Heart right ventricle (tissue), 16 donors: ENCODE measurements around the gene HPS1. TPM values are rescaled to one million over a fixed set of nuclear protein-coding genes. Genes with fewer than 3 reads are reported as not detected.

ENCODE experiments used
- ATAC-seq, 8 donors: fragments of 200-7000 bp; cut with Tn5 transposase; one replicate each; pipeline ENCODE4 v1.9.1; 2020; ENCODE audit warnings: mild to moderate bottlenecking in 8 of 8, moderate library complexity in 8 of 8, moderate number of reproducible peaks in 1 of 8
- DNase-seq, 2 donors: peaks; one replicate each; pipeline ENCODE4 v3.0.0-alpha.2; 2020
- H3K27ac ChIP-seq, 10 donors: fragments of 200-600 bp; sonication (generic) in 2 of 10; one replicate each; pipeline versions ENCODE4 v1.5.0 to v1.8.0; 2020 to 2022; ENCODE audit warnings: mild to moderate bottlenecking in 3 of 10
- H3K27me3 ChIP-seq, 7 donors: fragments of 200-600 bp; one replicate each; pipeline ENCODE4 v1.8.0; 2021 to 2022; ENCODE audit warnings: mild to moderate bottlenecking in 2 of 7
- H3K36me3 ChIP-seq, 9 donors: fragments of 200-600 bp; sonication (generic) in 1 of 9; one replicate each; pipeline versions ENCODE4 v1.5.0 to v1.8.0; 2020 to 2022; ENCODE audit warnings: mild to moderate bottlenecking in 2 of 9
- H3K4me1 ChIP-seq, 9 donors: fragments of 200-600 bp; sonication (generic) in 1 of 9; one replicate each; pipeline versions ENCODE4 v1.5.0 to v1.8.0; 2020 to 2022; ENCODE audit warnings: mild to moderate bottlenecking in 4 of 9
- H3K4me3 ChIP-seq, 10 donors: fragments of 200-600 bp; sonication (generic) in 2 of 10; one replicate each; pipeline versions ENCODE4 v1.5.0 to v1.8.0; 2020 to 2022; ENCODE audit warnings: mild to moderate bottlenecking in 7 of 10, moderate library complexity in 2 of 10
- H3K9me3 ChIP-seq, 11 donors: fragments of 200-600 bp in 10 of 11; sonication (generic) in 2 of 11; one replicate each; pipeline versions ENCODE4 v1.5.0 to v1.8.0; 2013 to 2022; ENCODE audit warnings: mild to moderate bottlenecking in 2 of 11, control low read depth in 1 of 11, moderate library complexity in 1 of 11
- WGBS, 2 donors: extraction: QIAGEN DNeasy Blood & Tissue Kit; methylation state at CpG; one replicate each; pipeline ENCODE4 v1.1.7; 2013; ENCODE audit warnings: inconsistent platforms in 1 of 2; 5-methylcytosine and 5-hydroxymethylcytosine counted together
- intact Hi-C, 10 donors: fragments of 100-400 bp; cut with DNase I; formaldehyde crosslinking; loops; one replicate each; pipeline versions ENCODE4 v1.11.1 to v1.14.2; 2022
- polyA plus RNA-seq, 2 donors: library from polyadenylated mRNA; stranded (reverse); fragments of 200-250 nt; gene quantifications; one replicate each; pipeline ENCODE4 v1.2.3, GENCODE V29; 2013
- total RNA-seq, 10 donors: library from RNA; stranded (reverse); fragmentation: NEBNext Ultra II Directional in 3 of 10; extraction: Animal tissue kit (Norgen Biotek cat#: 25700) in 3 of 10; gene quantifications; one replicate each; pipeline versions ENCODE4 v1.2.1 to v1.2.4, GENCODE V29; 2021 to 2023
- TF ChIP-seq, protein P1 (sequence below), 9 donors: fragments of 200-600 bp; sonication (generic) in 2 of 9; IDR thresholded peaks; one replicate each; pipeline versions ENCODE4 v1.5.0 to v1.8.0; 2021 to 2022; ENCODE audit warnings: antibody characterized with exemption in 9 of 9, mild to moderate bottlenecking in 5 of 9, moderate library complexity in 1 of 9
- donor health status: Arrhythmogenic right ventricular cardiomyopathy.
- donor health status: ischemic (EF 13 %, LVEDD 7.1; RV severe dilation, severe dysfunction).
- donor health status: healthy with polysubstance abuse.
- donor health status: DM: no; HTN: yes; CAD: no.
- donor health status: DM: no; HTN: no; CAD: no.
- donor health status: ischemic (EF 25% LVEDD 6.9; RV normal size, moderate dysfunction).
- donor health status: ischemic (EF 25% LVEDD 5.7; RV mildly dilated, moderate dysfunction).
- donor health status: healthy.
- donor health status: DM: yes; HTN: yes; CAD: no.
- donor health status: Ischemic cardiomyopathy.
- donor health status: ischemic (EF 35%, LVEDD 5.7; RV mildly dilated, moderate dysfunction).
- donor health status: nonischemic (EF 11% LVEDD 7.7; RV severe dilation, severe dysfunction).
- donor health status: DM: yes; HTN: yes; CAD: no.
- donor health status: PGD.
- donor health status: ischemic (EF 29% LVEDD 5.4; RV normal size, mild dysfunction).
- donor health status: nonischemic (EF 23%, LVEDD 6.1; RV moderate dilation, normal function).

HPS1 gene
- total and polyA plus RNA-seq, 12 donors: 21.2 to 54.3 (median 33.4) TPM

DNA sequence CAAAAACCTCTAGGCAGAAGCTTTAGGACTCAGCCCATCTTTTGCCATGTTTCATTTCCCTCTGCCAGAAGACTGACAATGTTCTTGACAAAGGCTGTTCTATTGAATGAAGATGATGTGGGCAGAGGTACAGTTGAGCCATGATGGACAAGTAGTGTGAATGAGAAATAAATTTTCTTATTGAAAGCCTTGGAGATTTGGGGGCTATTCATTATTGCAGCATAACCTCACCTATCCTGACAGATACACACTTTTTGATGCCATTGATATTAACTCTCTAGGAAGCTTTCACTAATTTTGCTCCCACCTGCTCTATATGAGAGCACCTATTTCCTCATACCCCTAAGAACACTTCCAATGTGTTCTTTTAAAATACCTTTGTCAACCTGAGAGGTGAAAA, 36.9 kb upstream of the HPS1 start:
- H3K9me3 ChIP-seq: peaks cover 0 to 9% (median 0%) of the 10 kb centered on the region in 11 donors
- no peak overlapping the region for H3K4me3 ChIP-seq
- TF ChIP-seq, protein P1, sequence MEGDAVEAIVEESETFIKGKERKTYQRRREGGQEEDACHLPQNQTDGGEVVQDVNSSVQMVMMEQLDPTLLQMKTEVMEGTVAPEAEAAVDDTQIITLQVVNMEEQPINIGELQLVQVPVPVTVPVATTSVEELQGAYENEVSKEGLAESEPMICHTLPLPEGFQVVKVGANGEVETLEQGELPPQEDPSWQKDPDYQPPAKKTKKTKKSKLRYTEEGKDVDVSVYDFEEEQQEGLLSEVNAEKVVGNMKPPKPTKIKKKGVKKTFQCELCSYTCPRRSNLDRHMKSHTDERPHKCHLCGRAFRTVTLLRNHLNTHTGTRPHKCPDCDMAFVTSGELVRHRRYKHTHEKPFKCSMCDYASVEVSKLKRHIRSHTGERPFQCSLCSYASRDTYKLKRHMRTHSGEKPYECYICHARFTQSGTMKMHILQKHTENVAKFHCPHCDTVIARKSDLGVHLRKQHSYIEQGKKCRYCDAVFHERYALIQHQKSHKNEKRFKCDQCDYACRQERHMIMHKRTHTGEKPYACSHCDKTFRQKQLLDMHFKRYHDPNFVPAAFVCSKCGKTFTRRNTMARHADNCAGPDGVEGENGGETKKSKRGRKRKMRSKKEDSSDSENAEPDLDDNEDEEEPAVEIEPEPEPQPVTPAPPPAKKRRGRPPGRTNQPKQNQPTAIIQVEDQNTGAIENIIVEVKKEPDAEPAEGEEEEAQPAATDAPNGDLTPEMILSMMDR (IDR thresholded peaks at IDR 0.05): no peak
- no peaks in the 10 kb centered on the region for H3K4me1 ChIP-seq
- intact Hi-C loops: loop anchor here in 1 of 10 donors (10.0 kb wide), 1 partner anchor 181 kb away; no protein-coding TSS in a partner anchor
- peaks cover 0 to 3% (median 0%) of the 10 kb centered on the region in 7 donors for H3K27me3 ChIP-seq
- H3K27ac ChIP-seq: no peak overlapping the region
- no peak for ATAC-seq
- no peaks in the 10 kb centered on the region for H3K36me3 ChIP-seq
- DNase-seq: no peak

DNA sequence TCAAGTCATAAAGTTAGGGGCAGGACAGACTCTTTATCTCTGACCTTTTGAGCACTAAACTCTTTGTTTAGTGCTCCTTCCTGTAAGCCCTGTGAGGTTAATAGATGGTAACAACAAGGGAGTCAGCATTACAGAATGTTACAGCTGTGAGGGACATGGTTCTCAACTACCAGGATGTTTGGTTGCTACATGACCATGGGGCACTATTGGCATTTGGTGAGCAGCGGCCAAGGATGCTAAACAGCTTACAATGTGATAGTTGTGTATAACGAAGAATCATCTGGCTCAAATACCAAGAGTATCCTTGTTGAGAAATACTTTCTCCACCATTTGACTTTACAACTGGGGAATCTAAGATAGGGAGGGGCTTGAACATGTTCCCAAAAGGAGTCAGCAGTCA, 35.4 kb upstream of the HPS1 start:
- Histone ChIP-seq H3K9me3 (peaks cover 0 to 9% (median 0%) of the 10 kb centered on the region in 11 donors), H3K27ac (no peak overlapping the region), H3K36me3 (no peaks in the 10 kb centered on the region), H3K4me1 (no peaks in the 10 kb centered on the region), H3K27me3 (no peaks in the 10 kb centered on the region), H3K4me3 (no peak overlapping the region)
- 91 to 95% methylated on average over 2 of the region's 2 CpGs for WGBS, 2 donors
- ATAC-seq (no peak), DNase-seq (no peak)
- intact Hi-C loops: loop anchor here in 1 of 10 donors (10.0 kb wide), 1 partner anchor 183 kb away; no protein-coding TSS in a partner anchor
- TF ChIP-seq, protein P1 (IDR thresholded peaks at IDR 0.05): no peak

DNA sequence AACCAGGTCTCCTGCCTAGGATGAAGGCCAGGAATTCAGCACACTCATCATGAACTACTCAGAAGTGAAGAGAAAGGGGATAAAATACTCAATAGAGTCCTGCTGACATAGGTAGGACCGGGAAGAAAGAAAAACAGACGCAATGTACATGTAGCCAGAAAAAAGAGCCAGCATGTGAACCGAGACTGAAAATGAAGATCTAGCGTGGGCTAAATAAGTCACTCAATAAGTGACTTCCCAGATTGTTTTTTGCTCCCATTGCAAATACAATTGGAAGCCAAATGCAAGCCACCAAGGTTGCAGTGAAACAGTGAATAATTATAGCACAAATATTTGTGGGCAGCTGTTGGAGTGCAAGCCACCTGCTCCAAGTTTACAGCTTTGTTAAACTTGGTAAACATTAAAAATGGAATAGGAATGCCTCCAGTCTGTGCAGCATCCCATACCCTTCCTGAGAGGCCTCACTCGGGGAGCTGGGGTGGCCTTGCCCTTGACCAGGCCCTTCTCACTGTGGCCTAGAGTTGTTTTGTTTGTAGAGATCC, 34.7 kb upstream of the HPS1 start:
- no peak overlapping the region for H3K27ac ChIP-seq
- no peaks in the 10 kb centered on the region for H3K27me3 ChIP-seq
- H3K4me1 ChIP-seq: no peaks in the 10 kb centered on the region
- DNase-seq (no peak), ATAC-seq (no peak)
- H3K36me3 ChIP-seq: no peaks in the 10 kb centered on the region
- peaks cover 0 to 9% (median 0%) of the 10 kb centered on the region in 11 donors for H3K9me3 ChIP-seq
- TF ChIP-seq, protein P1 (IDR thresholded peaks at IDR 0.05): no peak
- intact Hi-C loops: loop anchor here in 1 of 10 donors (10.0 kb wide), 1 partner anchor 183 kb away; no protein-coding TSS in a partner anchor
- H3K4me3 ChIP-seq: no peak overlapping the region
- WGBS, 2 donors: 86 to 92% methylated on average over 5 of the region's 5 CpGs

DNA sequence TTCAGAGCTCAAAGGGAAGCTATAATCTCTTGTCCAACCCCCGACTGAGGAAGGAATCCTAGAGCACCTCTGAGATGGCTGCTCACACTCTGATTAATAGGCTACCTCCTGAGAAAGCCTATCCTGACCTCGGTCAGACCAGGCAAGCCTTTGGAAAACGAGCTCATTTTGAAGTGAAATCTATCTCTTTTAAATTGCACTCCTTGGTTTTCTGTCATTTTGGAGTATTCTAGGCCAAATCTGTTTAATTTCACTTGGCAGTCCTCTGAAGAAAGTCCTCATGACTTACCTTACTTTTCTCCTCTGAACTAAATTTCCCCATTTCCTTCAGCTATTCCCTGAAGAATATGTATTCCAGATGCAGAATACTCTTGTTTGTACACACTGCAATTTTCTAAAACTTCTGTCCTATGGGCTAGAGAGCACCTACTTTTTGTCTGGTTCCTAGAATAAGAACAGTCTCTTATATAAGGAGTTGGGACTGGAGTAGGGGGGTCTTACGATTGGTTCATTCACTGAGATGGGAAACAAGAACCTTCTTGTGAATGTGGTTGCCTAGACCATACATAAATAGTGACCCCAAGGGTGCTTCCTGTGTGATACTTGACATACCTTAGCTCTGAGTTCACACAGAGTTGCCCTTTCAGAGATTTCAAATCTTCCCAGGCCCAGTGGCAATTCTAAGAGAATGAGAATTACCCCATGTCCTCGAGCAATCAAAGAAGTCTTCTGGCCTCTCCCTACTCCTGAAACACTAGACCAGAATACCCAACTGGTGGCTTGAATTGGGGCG, 31.9 kb upstream of the HPS1 start:
- H3K4me1 ChIP-seq: no peaks in the 10 kb centered on the region
- DNase-seq (no peak), ATAC-seq (no peak)
- intact Hi-C loops: loop anchor here in 3 of 10 donors (5.0 to 10.0 kb wide), 3 partner anchors 706 to 896 kb away; partner anchors contain the start of gene HPSE2 (in 1 of the 3)
- H3K27ac ChIP-seq: no peak overlapping the region
- H3K4me3 ChIP-seq: no peak overlapping the region
- H3K27me3 ChIP-seq: no peaks in the 10 kb centered on the region
- WGBS, 2 donors: 72 to 82% methylated on average over 6 of the region's 6 CpGs
- peaks cover 0 to 4% (median 0%) of the 10 kb centered on the region in 11 donors for H3K9me3 ChIP-seq
- H3K36me3 ChIP-seq: no peaks in the 10 kb centered on the region
- TF ChIP-seq, protein P1 (IDR thresholded peaks at IDR 0.05): no peak
